GM21723 (cell line): ENCODE measurements around the gene TRAPPC8.
A peak's percentile ranks its signal among the peaks of the same experiment; 100 is the strongest.
"Not testable (repeated sequence)": the region's sequence is repeated elsewhere in the genome, so short reads cannot be mapped to it uniquely, and the experiment has no call there.

Experiments
- ATAC-seq: cut with Tn5 transposase; IDR thresholded peaks from one replicate; pipeline ENCODE4 v1.9.1; 2021; ENCODE audit warnings: mild to moderate bottlenecking, moderate library complexity; ENCODE audit not compliant: unreplicated experiment

The TRAPPC8 gene, protein sequence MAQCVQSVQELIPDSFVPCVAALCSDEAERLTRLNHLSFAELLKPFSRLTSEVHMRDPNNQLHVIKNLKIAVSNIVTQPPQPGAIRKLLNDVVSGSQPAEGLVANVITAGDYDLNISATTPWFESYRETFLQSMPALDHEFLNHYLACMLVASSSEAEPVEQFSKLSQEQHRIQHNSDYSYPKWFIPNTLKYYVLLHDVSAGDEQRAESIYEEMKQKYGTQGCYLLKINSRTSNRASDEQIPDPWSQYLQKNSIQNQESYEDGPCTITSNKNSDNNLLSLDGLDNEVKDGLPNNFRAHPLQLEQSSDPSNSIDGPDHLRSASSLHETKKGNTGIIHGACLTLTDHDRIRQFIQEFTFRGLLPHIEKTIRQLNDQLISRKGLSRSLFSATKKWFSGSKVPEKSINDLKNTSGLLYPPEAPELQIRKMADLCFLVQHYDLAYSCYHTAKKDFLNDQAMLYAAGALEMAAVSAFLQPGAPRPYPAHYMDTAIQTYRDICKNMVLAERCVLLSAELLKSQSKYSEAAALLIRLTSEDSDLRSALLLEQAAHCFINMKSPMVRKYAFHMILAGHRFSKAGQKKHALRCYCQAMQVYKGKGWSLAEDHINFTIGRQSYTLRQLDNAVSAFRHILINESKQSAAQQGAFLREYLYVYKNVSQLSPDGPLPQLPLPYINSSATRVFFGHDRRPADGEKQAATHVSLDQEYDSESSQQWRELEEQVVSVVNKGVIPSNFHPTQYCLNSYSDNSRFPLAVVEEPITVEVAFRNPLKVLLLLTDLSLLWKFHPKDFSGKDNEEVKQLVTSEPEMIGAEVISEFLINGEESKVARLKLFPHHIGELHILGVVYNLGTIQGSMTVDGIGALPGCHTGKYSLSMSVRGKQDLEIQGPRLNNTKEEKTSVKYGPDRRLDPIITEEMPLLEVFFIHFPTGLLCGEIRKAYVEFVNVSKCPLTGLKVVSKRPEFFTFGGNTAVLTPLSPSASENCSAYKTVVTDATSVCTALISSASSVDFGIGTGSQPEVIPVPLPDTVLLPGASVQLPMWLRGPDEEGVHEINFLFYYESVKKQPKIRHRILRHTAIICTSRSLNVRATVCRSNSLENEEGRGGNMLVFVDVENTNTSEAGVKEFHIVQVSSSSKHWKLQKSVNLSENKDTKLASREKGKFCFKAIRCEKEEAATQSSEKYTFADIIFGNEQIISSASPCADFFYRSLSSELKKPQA (N-terminal part only)

GRCh38 chr18:31942999-31943877, at the start of gene TRAPPC8:
TRAPPC8 (minus strand) TSS chr18:31943128; CDS start chr18:31942764, 364 bp downstream.
- ATAC-seq, result peak; percentile 83

- ATAC-seq, result peak; percentile 99
These were observed 47.9 kb upstream of the TRAPPC8 start for GRCh38 chr18:31990823-31991222.

DNA sequence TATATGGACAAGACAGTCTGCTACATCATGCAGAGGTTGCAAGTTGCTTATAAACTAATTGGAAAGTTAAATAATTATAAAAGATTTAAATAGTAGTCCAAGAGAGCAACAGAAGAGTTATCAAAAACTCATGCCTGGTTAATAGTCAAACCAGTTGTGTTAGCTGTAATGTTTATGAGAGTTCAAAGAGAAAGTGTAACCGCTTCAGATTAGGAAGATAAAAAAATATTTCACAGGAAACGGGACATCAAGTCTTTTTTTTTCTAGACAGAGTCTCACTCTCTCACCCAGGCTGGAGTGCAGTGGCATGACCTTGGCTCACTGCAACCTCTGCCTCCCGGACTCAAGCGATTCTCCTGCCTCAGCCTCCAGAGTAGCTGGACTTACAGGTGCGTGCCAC, 41.0 kb upstream of the TRAPPC8 start:
- ATAC-seq, result no peak

GRCh38 chr18:31983020-31983419, 40.1 kb upstream of the TRAPPC8 start:
- no peak for ATAC-seq

GRCh38 chr18:31980863-31981262, 37.9 kb upstream of the TRAPPC8 start:
- no peak for ATAC-seq

- ATAC-seq, result no peak
These were observed 36.8 kb upstream of the TRAPPC8 start for GRCh38 chr18:31979714-31980113.

DNA sequence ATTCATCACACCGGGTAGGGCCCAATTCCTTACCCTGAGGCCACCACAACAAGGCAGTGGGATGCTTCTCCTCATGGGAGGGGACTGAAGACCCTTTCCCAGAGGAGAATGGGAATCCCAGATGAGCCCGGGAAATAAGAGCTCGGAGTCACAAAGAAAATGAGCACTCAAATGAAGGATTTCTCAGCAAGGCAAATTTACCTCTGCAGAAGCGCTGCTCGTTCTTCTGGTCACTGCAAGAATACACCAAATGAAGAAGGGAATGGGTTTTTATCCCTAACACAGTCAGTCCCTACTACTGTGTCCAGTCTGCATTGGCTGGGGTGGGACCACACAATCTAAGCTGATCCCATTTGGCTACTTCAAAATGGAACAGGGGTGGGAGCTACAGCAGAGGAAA, 35.7 kb upstream of the TRAPPC8 start:
- ATAC-seq, result no peak

DNA sequence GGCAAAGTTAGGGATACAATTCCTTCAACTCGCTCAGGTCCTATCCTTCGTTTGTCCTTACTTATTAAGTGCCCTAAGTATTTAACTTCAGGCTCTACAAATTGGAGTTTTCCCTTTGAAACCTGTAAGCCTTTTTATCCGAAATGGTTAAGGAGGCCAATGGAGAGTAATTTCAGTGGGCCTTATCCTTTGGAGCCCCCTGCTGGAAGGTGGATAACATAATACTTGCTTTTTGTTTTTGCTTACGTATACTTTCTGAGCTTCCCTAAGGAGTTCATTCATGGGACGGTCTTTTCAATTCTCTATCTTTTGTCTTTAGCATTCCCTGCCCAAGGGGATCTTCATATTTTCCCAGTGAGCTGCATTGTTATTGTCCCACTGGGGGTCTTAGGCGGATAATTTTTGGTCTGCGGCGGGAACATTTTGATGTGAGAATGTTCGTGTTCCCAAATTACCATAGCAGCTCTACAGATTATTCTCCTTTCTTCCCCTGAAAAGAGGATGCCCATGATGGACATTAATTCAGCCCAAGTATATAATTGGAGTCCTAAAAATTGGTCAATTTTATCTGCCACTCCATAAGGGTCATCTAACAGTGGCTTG, 34.4 kb upstream of the TRAPPC8 start:
- no peak for ATAC-seq

DNA sequence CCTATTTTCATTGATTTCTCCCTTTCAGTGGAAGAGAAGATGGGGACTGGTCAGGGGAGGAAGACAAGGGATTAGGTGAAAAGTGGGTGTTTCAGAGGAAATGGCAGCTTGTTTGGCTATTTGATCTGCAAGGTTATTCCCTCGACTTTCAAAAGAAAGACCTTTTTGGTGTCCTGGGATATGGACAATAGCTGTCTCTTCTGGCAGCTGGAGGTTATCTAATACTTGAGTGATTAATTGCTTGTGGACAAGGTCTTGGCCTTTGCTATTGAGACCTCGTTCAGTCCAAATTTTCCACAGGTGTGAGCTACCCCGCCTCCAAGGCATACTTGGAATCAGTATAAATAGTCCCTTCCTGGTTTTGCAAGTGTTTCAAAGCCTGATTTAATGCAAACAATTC, 33.3 kb upstream of the TRAPPC8 start:
- no peak for ATAC-seq

- ATAC-seq, result no peak
These were observed 31.1 kb upstream of the TRAPPC8 start for GRCh38 chr18:31973929-31974546.

DNA sequence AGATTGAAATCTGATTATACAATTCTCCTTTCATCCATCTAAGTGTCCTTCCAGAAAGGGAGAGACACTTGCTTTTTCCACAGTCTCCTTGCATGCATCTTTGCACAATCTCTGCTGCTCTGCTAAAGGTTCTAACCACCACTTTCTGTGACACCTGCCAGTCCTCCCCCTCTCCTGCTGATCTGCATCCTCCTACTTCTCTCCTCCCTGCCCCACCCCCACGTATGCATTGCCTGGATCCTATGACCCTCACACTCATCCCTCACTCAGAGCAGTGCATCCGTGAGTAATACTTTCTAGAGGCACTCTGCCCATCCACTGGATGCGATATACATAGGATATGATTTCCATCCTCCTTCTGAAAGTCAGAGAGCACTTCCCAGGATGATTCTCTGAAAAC, 27.7 kb upstream of the TRAPPC8 start:
- no peak for ATAC-seq

DNA sequence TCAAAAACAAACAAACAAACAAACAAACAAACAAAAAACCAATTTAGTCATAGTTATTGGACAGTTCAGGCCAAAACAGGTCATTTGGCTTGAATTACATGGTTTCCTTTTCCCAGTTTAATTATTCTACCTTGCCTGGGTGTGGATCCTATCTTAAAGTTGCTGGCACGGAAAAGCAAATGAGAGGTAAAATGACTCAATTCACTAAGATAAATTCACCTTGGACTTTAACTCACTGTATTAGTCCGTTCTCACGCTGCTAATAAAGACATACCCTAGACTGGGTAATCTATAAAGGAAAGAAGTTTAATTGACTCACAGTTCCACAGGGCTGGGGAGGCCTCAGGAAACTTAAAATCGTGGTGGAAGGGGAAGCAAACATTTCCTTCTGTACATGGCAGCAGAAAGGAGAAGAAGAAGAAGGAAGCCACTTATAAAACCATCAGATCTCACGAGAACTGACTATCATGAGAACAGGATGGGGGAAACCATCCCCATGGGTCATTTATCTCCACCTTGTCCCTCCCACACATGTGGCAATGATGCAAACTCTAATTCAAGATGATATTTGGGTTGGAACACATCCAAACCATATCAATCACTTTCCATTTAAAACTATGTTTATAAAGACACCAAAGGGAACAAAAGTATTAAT, 22.5 kb upstream of the TRAPPC8 start:
- no peak for ATAC-seq

- ATAC-seq, result no peak
These were observed 14.8 kb upstream of the TRAPPC8 start for GRCh38 chr18:31957728-31958127.

- ATAC-seq, result no peak
These were observed 11.4 kb upstream of the TRAPPC8 start for GRCh38 chr18:31954349-31954748.

- ATAC-seq, result not testable (repeated sequence)
These were observed 10.8 kb upstream of the TRAPPC8 start for GRCh38 chr18:31953699-31954098.

DNA sequence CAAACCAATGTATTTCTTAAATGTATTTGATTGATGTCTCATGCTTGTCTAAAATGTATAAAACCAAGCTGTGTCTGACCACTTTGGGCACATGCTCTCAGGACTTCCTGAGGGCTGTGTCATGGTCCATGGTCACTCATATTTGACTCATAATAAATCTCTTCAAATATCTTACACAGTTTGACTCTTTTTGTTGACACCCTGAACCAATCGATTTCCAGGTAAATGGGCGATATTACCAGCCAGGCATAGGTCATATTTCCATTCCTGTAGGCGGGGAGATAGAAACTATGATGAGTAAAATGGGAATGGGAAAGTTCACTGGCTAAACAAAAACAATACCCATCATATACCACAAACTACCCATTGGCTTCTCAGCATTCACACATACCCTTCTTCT, 9.3 kb upstream of the TRAPPC8 start:
- no peak for ATAC-seq

GRCh38 chr18:31950583-31950982, 7.7 kb upstream of the TRAPPC8 start:
- ATAC-seq, result no peak

DNA sequence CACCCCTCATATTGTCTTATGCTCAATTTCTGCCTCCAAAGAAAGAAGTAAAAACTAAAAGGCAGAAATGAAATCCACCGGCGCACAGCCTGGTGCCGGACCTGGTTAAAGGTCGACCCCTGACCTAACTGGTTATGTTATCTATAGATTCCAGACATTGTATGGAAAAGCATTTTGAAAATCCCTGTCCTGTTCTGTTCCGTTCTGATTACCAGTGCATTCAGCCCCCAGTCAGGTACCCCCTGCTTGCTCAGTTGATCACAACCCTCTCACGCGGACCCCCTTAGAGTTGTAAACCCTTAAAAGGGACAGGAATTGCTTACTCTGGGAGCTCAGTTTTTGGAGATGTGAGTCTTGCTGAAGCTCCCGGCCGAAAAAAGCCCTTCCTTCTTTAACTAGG, 5.4 kb upstream of the TRAPPC8 start:
- ATAC-seq, result not testable (repeated sequence)
